ENCODE data around the gene PCCA. TPM values are rescaled to one million over a fixed set of nuclear protein-coding genes. Genes with fewer than 3 reads are reported as not detected.
"Not testable (repeated sequence)": the region's sequence is repeated elsewhere in the genome, so short reads cannot be mapped to it uniquely, and the experiment has no call there.

Gene PCCA
- total RNA-seq, 1 experiment from 2014 or later = 16.1 TPM

- no peaks in the 10 kb centered on the region for H3K9me3 ChIP-seq (ENCODE audit: insufficient read depth, low read depth)
- H3K4me1 ChIP-seq (replicated peaks; ENCODE audit: insufficient read depth) = no peaks in the 10 kb centered on the region
- 0 out of 2 replicates have a peak, but pooled peaks cover 5% of the 10 kb centered on the region for H3K36me3 ChIP-seq (ENCODE audit: low read depth)
- CTCF ChIA-PET = interaction anchor here (0.6 kb wide), 1 partner anchor 747 kb away, joined by 9 read pairs; no protein-coding TSS in a partner anchor
- no peak overlapping the region for H3K27ac ChIP-seq
- H3F3A ChIP-seq (ENCODE audit: insufficient read depth, low read depth) = no peaks in the 10 kb centered on the region
- POLR2A ChIA-PET (ENCODE audit: unreplicated experiment) = no interaction called here
- DNase-seq = no peak
- no peak for TF ChIP-seq EZH2 (IDR thresholded peaks at IDR 0.05; ENCODE audit: low read depth)
- no peak for TF ChIP-seq CTCF (conservative IDR thresholded peaks at IDR 0.05)
- no peak overlapping the region for H3K4me3 ChIP-seq
- H3K79me2 ChIP-seq (ENCODE audit: low read depth) = no peaks in the 10 kb centered on the region
- H3K27me3 ChIP-seq (ENCODE audit: insufficient read depth, low read depth) = no peaks in the 10 kb centered on the region
- H3K4me2 ChIP-seq = no peak overlapping the region
- no TSS peak for BruUV-seq (replicated peaks)
- intact Hi-C loops (cut with micrococcal nuclease; ENCODE audit: unreplicated experiment) = no loop called here
- H2AFZ ChIP-seq = no peak overlapping the region
- H4K20me1 ChIP-seq (ENCODE audit: insufficient read depth) = no peaks in the 10 kb centered on the region
- H3K9me2 ChIP-seq (ENCODE audit: insufficient read depth) = no peaks in the 10 kb centered on the region
These were observed 126.0 kb downstream of the PCCA start for GRCh38 chr13:100214886-100215285.

GRCh38 chr13:100221166-100221565 is 132.3 kb downstream of the PCCA start:
- TF ChIP-seq CTCF (conservative IDR thresholded peaks at IDR 0.05) (no peak), EZH2 (IDR thresholded peaks at IDR 0.05; ENCODE audit: low read depth) (no peak)
- Histone ChIP-seq H3F3A (ENCODE audit: insufficient read depth, low read depth) (no peaks in the 10 kb centered on the region), H3K4me1 (replicated peaks; ENCODE audit: insufficient read depth) (no peaks in the 10 kb centered on the region), H4K20me1 (ENCODE audit: insufficient read depth) (no peaks in the 10 kb centered on the region), H3K79me2 (ENCODE audit: low read depth) (no peaks in the 10 kb centered on the region), H3K4me3 (no peak overlapping the region), H3K27me3 (ENCODE audit: insufficient read depth, low read depth) (no peaks in the 10 kb centered on the region), H3K27ac (no peak overlapping the region), H2AFZ (no peak overlapping the region), H3K9me3 (ENCODE audit: insufficient read depth, low read depth) (no peaks in the 10 kb centered on the region), H3K4me2 (no peak overlapping the region), H3K36me3 (ENCODE audit: low read depth) (no peaks in the 10 kb centered on the region), H3K9me2 (ENCODE audit: insufficient read depth) (no peaks in the 10 kb centered on the region)
- DNase-seq = no peak
- ChIA-PET CTCF (no interaction called here), POLR2A (ENCODE audit: unreplicated experiment) (no interaction called here)
- BruUV-seq (replicated peaks) = no TSS peak
- intact Hi-C loops (cut with micrococcal nuclease; ENCODE audit: unreplicated experiment) = no loop called here

GRCh38 chr13:100223966-100224530 is 135.2 kb downstream of the PCCA start:
- intact Hi-C loops (cut with micrococcal nuclease; ENCODE audit: unreplicated experiment); POLR2A ChIA-PET (ENCODE audit: unreplicated experiment); H3K27me3 ChIP-seq (ENCODE audit: insufficient read depth, low read depth); CTCF ChIA-PET; DNase-seq; BruUV-seq (replicated peaks); H3K36me3 ChIP-seq (ENCODE audit: low read depth); H3K4me2 ChIP-seq; H3K4me3 ChIP-seq; H3K27ac ChIP-seq; H2AFZ ChIP-seq; H3F3A ChIP-seq (ENCODE audit: insufficient read depth, low read depth); H3K9me3 ChIP-seq (ENCODE audit: insufficient read depth, low read depth); H3K9me2 ChIP-seq (ENCODE audit: insufficient read depth); H3K4me1 ChIP-seq (replicated peaks; ENCODE audit: insufficient read depth); H3K79me2 ChIP-seq (ENCODE audit: low read depth); H4K20me1 ChIP-seq (ENCODE audit: insufficient read depth): not testable (repeated sequence)

GRCh38 chr13:100229603-100230002 is 140.7 kb downstream of the PCCA start:
- H3K4me2 ChIP-seq = no peak overlapping the region
- TF ChIP-seq CTCF (conservative IDR thresholded peaks at IDR 0.05) (no peak), EZH2 (IDR thresholded peaks at IDR 0.05; ENCODE audit: low read depth) (no peak)

More at GRCh38 chr13:100229603-100230002, 140.7 kb downstream of the PCCA start:
- H4K20me1 ChIP-seq (ENCODE audit: insufficient read depth) = no peaks in the 10 kb centered on the region
- no peak overlapping the region for H2AFZ ChIP-seq
- no peaks in the 10 kb centered on the region for H3K36me3 ChIP-seq (ENCODE audit: low read depth)
- no peaks in the 10 kb centered on the region for H3K9me3 ChIP-seq (ENCODE audit: insufficient read depth, low read depth)
- no peaks in the 10 kb centered on the region for H3K4me1 ChIP-seq (replicated peaks; ENCODE audit: insufficient read depth)
- ChIA-PET POLR2A (ENCODE audit: unreplicated experiment) (no interaction called here), CTCF (no interaction called here)
- intact Hi-C loops (cut with micrococcal nuclease; ENCODE audit: unreplicated experiment) = loop anchor here (5.0 kb wide), 1 partner anchor 363 kb away; no protein-coding TSS in a partner anchor
- no peaks in the 10 kb centered on the region for H3F3A ChIP-seq (ENCODE audit: insufficient read depth, low read depth)
- no TSS peak for BruUV-seq (replicated peaks)
- no peak overlapping the region for H3K27ac ChIP-seq
- H3K4me3 ChIP-seq = no peak overlapping the region
- H3K79me2 ChIP-seq (ENCODE audit: low read depth) = no peaks in the 10 kb centered on the region
- DNase-seq = no peak
- H3K9me2 ChIP-seq (ENCODE audit: insufficient read depth) = no peaks in the 10 kb centered on the region
- H3K27me3 ChIP-seq (ENCODE audit: insufficient read depth, low read depth) = no peaks in the 10 kb centered on the region

All from PC-9 (cell line).